HAP-1 (cell line): ENCODE measurements around the gene RAET1L.
"Not testable (repeated sequence)": the region's sequence is repeated elsewhere in the genome, so short reads cannot be mapped to it uniquely, and the experiment has no call there.

Experiments used
- DNase-seq, 2 experiments: peaks; one replicate each; pipeline ENCODE4 v3.0.0-alpha.2; 2016 to 2020; ENCODE audit warnings: low spot score in 2 of 2
- H3K27me3 ChIP-seq: fragments of 250-450 bp; sonication (Bioruptor Pico); 2 replicates; pipeline ENCODE4 v1.5.1; 2020; ENCODE audit warnings: low read depth, mild to moderate bottlenecking, moderate library complexity
- H3K36me3 ChIP-seq: fragments of 250-450 bp; sonication (Bioruptor Pico); replicated peaks from 2 replicates; pipeline ENCODE4 v1.5.1; 2020; ENCODE audit warnings: mild to moderate bottlenecking
- H3K4me1 ChIP-seq: fragments of 250-450 bp; sonication (Bioruptor Pico); 2 replicates; pipeline ENCODE4 v1.5.1; 2020; ENCODE audit warnings: mild to moderate bottlenecking
- H3K4me3 ChIP-seq: fragments of 250-450 bp; sonication (Bioruptor Pico); 2 replicates; pipeline ENCODE4 v1.5.1; 2020; ENCODE audit warnings: mild to moderate bottlenecking, moderate library complexity
- H3K9me3 ChIP-seq: fragments of 250-450 bp; sonication (Bioruptor Pico); 2 replicates; pipeline ENCODE4 v1.5.1; 2020; ENCODE audit warnings: mild to moderate bottlenecking, moderate library complexity
- in situ Hi-C: fragments of 300-500 bp; cut with MboI; formaldehyde crosslinking; loops from 3 replicates; pipeline ENCODE4 v1.14.3; 2020; ENCODE audit warnings: low sequenced_read_pairs, inconsistent platforms, mixed read lengths

Gene RAET1L

DNA sequence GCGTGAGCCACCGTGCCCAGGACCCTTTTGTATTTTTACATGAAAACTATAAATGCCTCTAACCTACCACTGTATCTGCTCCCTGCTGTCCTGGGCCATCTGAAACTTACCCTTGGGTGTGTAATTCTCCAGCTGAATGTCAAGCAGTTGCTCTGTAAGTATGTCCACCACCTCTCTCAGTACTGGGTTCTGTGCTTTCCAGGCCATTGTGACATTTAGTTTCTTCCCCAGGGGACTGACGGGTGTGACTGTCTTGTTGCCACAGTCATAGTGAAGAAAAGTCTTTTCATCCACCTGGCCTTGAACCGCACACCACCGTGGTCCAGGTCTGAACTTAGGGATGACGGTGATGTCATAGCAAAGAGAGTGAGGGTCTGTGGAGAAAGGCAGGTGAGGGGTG is 3.5 kb downstream of the RAET1L start:
- not testable (repeated sequence) for H3K4me1 ChIP-seq, H3K36me3 ChIP-seq, H3K4me3 ChIP-seq, H3K9me3 ChIP-seq, DNase-seq, H3K27me3 ChIP-seq
- in situ Hi-C loops = loop anchor here (25.0 kb wide), 1 partner anchor 185 kb away; no protein-coding TSS in a partner anchor

DNA sequence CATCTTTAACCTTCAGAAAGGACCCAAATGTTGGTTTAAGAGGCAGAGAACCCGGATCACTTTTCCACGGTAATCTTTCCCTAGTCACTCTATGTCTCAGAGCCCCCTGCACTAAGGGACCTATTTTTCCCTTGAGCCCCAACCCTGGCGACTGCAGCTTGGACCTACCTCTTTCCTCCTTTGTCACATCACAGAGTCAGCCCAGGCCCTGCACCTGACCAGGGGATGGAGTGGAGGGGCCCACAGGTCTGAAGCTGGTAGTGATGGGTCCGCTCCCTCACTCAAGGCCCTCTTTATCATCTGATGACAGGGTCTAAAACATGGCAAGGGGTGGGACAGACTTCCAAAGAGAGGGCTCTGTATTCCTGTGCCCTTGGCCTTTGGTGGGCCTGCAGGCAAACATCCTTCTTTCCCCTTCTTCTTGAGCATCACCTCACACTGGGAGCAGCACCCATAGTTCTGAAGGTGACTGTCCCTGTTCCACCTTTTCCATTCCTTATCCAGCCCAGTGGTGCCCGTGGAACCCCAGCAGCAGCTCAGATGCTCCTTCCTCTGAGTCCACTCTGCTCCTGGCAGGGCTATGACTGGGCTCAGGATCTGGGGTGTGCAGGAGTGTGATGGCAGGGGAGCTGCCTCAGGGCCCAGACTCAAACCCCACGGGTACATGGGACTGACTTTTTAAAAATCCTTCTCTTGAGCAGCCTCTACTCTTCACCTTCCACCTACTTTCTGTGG is 6.3 kb downstream of the RAET1L start:
- Histone ChIP-seq H3K4me3 (no peak overlapping the region), H3K9me3 (no peaks in the 10 kb centered on the region), H3K27me3 (peaks cover 13% of the 10 kb centered on the region; the same call in 1 of the 2 replicates), H3K4me1 (no peaks in the 10 kb centered on the region), H3K36me3 (no peaks in the 10 kb centered on the region)
- no peak for DNase-seq
- in situ Hi-C loops = loop anchor here (25.0 kb wide), 1 partner anchor 182 kb away; no protein-coding TSS in a partner anchor

DNA sequence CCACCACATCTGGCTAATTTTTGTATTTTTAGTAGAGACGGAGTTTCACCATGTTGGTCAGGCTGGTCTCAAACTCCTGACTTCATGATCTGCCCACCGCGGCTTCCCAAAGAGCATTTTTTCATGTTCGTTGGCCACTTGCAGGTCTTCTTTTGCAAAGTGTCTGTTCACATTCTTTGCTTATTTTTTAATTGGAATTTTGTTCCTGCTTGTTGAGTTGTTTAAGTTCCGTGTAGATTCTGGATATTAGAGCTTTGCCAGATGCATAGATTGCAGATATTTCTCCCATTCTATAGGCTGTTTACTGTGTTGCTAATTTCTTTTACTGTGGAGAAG is 8.2 kb downstream of the RAET1L start:
- in situ Hi-C loops = loop anchor here (25.0 kb wide), 1 partner anchor 180 kb away; no protein-coding TSS in a partner anchor
- not testable (repeated sequence) for H3K4me3 ChIP-seq, H3K9me3 ChIP-seq, H3K36me3 ChIP-seq, DNase-seq, H3K4me1 ChIP-seq
- H3K27me3 ChIP-seq = peaks cover 23% of the 10 kb centered on the region

DNA sequence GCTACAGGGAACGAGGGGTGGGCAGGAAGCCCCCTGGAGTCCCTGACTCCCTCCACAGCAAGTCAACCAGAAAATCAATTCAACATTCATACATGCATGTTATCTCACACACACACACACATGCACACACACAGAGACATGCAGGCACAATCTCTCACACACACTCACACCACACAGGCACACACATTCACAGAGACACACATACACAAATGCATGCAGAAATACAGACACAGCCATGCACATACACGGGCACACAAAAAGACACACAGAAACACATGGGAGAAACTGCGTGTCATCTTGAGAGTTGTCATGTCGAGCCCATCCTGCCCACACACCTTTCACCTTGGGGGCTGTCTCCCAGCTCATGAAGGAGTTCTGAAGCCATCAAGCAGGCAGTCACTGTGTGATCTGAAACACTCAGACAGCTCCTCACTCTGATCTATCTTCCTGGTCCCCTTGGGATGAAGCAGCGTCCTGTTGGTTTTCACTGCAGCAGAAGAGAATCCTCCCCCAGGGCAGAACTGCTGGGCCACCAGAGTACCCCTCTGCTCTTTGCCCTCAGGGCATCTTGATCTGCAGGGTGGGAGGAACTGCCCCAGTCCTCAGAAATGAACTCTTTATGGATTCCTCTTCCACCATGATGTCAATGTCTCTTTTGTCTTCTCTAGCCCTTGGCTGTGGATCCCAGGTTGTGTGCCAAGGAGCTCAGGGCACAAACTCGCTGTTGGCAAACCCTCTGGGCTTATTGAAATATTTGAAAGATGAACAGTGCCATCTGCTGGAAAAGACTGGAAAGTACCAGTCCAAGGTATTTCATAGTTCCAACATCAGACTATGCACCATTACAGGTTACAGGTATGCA is 8.8 kb downstream of the RAET1L start:
- peak; percentile 50 to 64 for DNase-seq
- Histone ChIP-seq H3K9me3 (no peaks in the 10 kb centered on the region), H3K36me3 (no peaks in the 10 kb centered on the region), H3K4me1 (no peaks in the 10 kb centered on the region), H3K4me3 (no peak overlapping the region), H3K27me3 (peaks cover 29% of the 10 kb centered on the region)
- in situ Hi-C loops = loop anchor here (25.0 kb wide), 1 partner anchor 179 kb away; no protein-coding TSS in a partner anchor

DNA sequence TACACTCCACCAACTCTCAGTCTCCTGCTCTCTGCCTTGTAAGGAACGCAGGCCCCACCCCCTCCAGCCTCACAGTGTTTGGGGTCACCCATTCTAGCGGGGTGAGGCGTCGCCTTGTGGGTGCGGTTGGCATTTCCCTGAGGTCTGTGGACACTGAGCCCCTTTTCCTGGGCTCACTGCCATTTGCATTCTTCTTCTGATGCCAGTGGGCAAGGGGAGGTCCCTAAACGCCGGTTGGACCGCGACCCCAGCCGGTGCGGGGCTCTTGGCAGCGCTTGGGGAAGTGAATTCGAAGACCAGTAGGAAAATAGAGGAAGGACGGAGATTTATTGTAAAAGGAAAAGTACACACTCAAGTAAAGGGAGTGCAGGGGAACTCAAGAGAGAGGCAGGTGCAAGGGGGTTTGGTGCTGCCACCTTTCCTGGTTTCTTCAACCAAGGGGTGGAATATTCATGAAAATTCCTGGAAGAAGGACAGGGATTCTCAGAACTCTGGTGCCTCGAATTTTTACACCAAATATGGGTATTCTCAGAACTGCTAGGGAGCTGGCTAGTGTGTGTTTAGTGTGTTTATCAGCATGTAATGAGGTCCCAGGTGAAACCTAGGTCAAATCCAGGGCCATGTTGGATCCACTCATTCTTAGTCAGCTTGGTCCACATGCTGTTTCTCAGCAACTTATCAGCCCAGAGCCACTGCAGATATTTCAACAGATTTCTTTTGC is 9.9 kb downstream of the RAET1L start:
- not testable (repeated sequence) for DNase-seq, H3K9me3 ChIP-seq, H3K4me3 ChIP-seq, H3K36me3 ChIP-seq, H3K4me1 ChIP-seq
- H3K27me3 ChIP-seq = peaks cover 35% of the 10 kb centered on the region
- in situ Hi-C loops = loop anchor here (25.0 kb wide), 1 partner anchor 178 kb away; no protein-coding TSS in a partner anchor

DNA sequence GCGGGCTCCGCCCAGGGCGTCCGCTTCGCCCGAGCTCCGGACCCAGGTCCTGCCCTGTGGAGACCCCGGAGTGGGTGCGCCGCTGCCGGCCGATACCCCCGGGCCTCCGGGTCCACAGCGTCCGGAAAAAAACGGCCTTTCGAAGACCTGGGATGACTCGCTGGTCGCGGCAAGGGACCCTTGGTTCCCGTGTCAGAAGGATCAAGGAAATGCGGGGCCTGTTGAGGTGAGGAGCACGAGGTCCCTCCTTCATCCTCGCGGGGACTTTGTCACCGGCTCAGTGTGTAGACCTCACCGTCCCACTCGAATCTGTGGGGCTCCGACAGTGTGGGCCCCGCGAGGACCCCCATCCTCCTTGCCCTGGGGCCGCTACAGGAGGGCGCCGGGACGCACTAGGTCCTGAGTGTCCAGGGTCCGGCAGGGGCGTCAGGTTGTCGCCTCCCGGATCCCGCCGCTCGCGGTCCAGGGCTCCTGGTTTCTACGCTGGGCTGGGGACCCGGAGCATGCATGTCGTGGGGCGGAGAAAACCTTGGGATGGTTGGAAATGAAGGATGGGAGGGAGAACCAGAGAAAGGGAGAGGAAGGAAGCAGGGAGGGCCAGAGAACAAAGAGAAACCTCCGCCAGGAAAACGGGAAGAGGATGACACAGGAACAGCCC is 10.6 kb downstream of the RAET1L start:
- H3K27me3 ChIP-seq = peaks cover 35% of the 10 kb centered on the region
- H3K4me3 ChIP-seq = not testable (repeated sequence)
- in situ Hi-C loops = loop anchor here (25.0 kb wide), 1 partner anchor 177 kb away; no protein-coding TSS in a partner anchor

DNA sequence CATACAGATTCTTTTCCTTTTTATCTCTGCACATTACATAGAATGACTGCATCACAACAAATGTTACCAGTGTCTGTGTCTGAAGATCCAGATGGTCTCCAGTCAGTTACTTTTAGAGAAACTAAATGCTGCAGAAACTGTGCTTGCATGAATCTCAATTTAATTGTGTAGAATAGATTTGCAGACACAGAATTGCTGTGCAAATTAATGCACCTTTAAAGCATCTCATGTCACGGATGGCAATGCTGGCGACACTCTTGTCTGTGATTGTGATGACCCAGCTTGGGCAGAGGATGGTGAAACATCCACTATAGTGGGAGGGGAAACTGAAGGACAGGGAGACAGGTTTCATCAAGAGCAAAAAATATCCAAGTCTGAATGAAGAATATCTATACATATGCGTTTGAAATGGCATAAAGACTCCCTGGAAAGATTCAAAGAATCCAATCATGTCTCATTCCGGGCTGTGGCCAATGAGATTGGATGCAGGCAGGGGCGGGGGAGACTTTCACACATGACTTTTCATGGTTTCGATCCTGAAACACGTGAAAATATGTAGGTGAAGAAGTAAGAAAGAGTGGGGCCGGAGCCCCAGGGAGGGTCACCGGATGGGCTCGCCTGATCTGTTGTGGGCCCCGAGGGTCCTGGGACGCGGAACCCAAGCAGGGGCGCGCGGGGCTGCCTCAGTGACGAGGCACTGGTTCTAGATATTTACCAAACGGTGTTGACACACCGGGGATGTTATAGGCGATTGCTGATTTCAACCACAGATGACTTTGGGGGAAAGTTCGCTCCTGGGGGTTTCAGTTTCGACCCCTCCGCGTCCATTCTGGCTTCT is 11.3 kb downstream of the RAET1L start:
- H3K4me3 ChIP-seq, H3K36me3 ChIP-seq, H3K4me1 ChIP-seq, H3K9me3 ChIP-seq, DNase-seq: not testable (repeated sequence)
- in situ Hi-C loops = loop anchor here (25.0 kb wide), 1 partner anchor 177 kb away; no protein-coding TSS in a partner anchor
- peaks cover 35% of the 10 kb centered on the region for H3K27me3 ChIP-seq

More for the DNA sequence above, 10.6 kb downstream of the RAET1L start:
- not testable (repeated sequence) for H3K36me3 ChIP-seq, H3K4me1 ChIP-seq, H3K9me3 ChIP-seq, DNase-seq

DNA sequence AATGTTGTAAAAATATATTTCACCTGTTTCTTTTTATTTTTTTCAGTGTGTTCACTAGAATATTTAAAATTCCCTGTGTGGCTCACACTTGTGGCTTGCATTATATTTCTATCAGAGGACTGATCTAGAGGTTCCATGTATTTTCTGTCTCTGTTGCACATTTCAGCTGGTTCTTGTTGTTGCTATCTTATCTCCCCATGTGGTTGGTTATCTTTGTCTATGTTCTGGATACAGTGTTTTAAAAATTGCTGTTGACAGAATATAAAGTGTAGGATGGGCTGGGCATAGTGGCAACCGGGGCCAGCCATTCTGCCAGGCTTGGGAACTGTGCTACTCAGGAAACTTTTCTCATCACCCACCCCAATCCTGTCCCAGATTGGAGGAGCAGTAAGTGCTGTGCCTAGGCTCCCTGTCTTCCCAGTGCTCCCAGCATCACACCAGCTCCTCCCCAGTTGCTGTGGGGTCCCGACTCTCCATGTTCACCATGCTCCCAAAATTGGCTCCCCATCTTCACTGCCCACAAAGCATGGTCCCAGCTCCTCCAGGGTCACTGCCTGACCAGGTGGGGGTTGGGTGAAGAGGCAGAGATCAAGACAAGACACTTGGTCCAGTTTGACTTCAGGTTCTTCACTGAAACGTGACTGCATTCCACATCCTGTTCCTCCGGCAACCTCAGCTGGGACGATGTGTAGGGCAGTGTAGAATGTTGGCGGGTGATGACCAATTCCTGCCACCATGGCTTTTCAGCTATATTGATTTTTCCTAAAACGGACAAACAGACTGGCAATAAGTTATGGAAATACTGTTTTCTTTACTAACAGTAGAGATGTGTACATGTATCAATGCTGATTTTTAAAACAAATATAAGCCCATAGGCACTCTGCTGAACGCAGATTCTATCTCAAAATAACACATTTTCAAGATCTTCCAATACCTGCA is 12.2 kb downstream of the RAET1L start:
- DNase-seq, H3K4me3 ChIP-seq, H3K36me3 ChIP-seq, H3K4me1 ChIP-seq, H3K9me3 ChIP-seq: not testable (repeated sequence)
- in situ Hi-C loops = loop anchor here (25.0 kb wide), 1 partner anchor 176 kb away; no protein-coding TSS in a partner anchor
- H3K27me3 ChIP-seq = peaks cover 32% of the 10 kb centered on the region

DNA sequence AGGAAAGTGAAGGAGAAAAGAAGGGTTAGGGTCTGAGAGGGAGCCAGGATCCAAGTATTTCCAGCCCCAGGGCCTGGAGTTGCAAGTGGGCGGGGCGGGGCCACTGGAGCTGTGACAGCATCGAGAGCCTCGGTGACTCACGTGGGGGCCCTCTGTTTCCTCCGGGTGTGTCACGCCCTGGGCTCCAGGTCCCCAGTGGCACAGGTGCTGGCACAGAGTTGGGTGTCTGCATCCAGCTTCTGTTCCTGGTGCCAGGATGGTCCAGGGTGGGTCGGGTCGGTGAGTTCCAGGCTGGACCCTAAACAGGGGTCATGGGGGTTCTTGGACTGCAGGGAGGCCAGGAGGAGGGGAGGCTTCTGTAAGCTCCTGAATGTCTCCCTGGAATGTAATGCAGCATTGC is 16.7 kb downstream of the RAET1L start:
- in situ Hi-C loops = loop anchor here (5.0 to 25.0 kb wide), 2 partner anchors 71 to 171 kb away; no protein-coding TSS in a partner anchor
- H3K36me3 ChIP-seq = no peaks in the 10 kb centered on the region
- H3K27me3 ChIP-seq = peaks cover 20% of the 10 kb centered on the region
- DNase-seq = peak in 1 of 2 experiments; percentile 25
- no peaks in the 10 kb centered on the region for H3K4me1 ChIP-seq
- H3K4me3 ChIP-seq = no peak overlapping the region
- no peaks in the 10 kb centered on the region for H3K9me3 ChIP-seq

DNA sequence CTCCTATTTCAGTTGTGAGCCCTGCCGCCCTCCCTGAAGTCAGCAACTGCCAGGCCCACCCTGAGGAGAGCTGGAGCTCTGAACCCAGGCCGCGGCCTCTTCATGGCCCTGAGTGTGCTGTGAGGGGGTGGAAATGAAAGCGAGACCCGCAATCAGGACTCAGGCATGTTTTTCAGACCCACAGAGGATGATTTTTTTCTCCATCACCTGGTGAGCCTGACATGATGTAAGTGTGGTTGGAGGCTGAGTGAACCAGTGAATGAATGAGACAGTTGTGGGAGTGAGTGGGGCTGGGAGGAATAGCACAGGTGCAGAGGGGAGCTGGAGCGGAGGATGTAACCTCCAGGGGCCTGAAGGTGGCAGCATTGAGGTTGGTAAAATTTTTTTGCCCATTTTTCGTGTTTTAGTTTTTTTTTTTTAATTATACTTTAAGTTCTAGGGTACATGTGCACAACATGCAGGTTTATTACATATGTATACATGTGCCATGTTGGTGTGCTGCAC is 18.3 kb downstream of the RAET1L start:
- H3K36me3 ChIP-seq = no peaks in the 10 kb centered on the region; the same call in 1 of the 2 replicates
- no peak overlapping the region for H3K4me3 ChIP-seq
- H3K27me3 ChIP-seq = peaks cover 11% of the 10 kb centered on the region
- peak; percentile 7 to 57 for DNase-seq
- no peaks in the 10 kb centered on the region for H3K4me1 ChIP-seq
- in situ Hi-C loops = loop anchor here (5.0 to 25.0 kb wide), 2 partner anchors 70 to 170 kb away; no protein-coding TSS in a partner anchor
- no peaks in the 10 kb centered on the region for H3K9me3 ChIP-seq
